NT2/D1 (cell line): ENCODE results near the gene CTTNBP2.

Source experiments
- YY1 ChIP-seq: IDR thresholded peaks from 2 replicates; pipeline ENCODE4 v1.6.1; 2011; ENCODE audit not compliant: insufficient read length, insufficient read depth
- ZNF274 ChIP-seq: IDR thresholded peaks from 2 replicates; pipeline ENCODE4 v1.6.1; 2011; ENCODE audit warnings: mild to moderate bottlenecking, low read depth, low read length

DNA sequence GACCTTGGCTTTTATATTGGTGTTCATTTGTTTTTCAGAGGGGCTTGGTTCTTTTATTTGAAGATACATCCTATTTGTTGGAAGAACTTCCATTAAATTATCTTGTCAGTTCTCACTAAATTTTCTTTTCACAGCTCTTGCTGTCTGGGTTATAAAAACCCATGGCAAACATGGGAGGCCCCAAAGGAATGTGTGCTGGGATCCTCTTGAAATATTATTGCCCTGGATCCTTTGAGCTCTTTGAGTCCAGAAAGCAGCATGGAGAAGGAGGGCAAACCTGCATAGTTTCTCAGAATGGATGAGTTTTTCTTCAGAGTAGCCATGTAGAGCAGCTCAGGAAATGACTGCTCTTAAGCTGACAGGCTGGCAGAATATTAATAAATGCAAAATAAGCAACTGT is 187.4 kb downstream of the CTTNBP2 start:
- TF ChIP-seq ZNF274 = no peak
- no peak for TF ChIP-seq YY1
